K562 (cell line): ENCODE measurements around the gene SFXN3. TPM values are rescaled to one million over a fixed set of nuclear protein-coding genes. Genes with fewer than 3 reads are reported as not detected.

Source experiments
- ATAC-seq: fragments of 200-7000 bp; cut with Tn5 transposase; 3 replicates; pipeline ENCODE4 v1.9.1; 2020; ENCODE audit warnings: moderate library complexity
- BruUV-seq: library from RNA; stranded (reverse); fragments of 400-500 nt; replicated peaks from 2 replicates; lab custom pipeline; 2021; lab: Mats Ljungman, UMichigan
- CTCF ChIA-PET: fragments of 300-600 bp; formaldehyde crosslinking; extraction: SDS; loops from one replicate; lab custom pipeline; 2021; ENCODE audit warnings: low intra/inter-chr PET ratio; lab: Yijun Ruan, JAX
- POLR2A ChIA-PET: fragments of 300-600, 350-650 bp; sonication (Branson Sonifier 250); formaldehyde crosslinking; extraction: SDS; loops from one replicate; lab custom pipeline; 2021; ENCODE audit warnings: antibody characterized with exemption, inconsistent platforms; lab: Yijun Ruan, JAX
- DNase-seq, 4 experiments: peaks; one replicate each; pipeline versions ENCODE4 v3.0.0 to v3.0.0-alpha.2; 2011 to 2018; ENCODE audit warnings: low spot score in 3 of 4, mixed read lengths in 3 of 4; ENCODE audit errors: extremely low read depth in 1 of 4
- FAIRE-seq: peaks from 2 replicates; lab custom pipeline; 2011; peaks lifted over from hg19 to GRCh38; lab: Jason Lieb, UNC
- H2AFZ ChIP-seq: 2 replicates; pipeline ENCODE4 v1.6.0; 2011; ENCODE audit warnings: low read depth, low read length, control low read depth, inconsistent platforms
- H3K27ac ChIP-seq: fragments of 200-600 bp; 3 replicates; pipeline ENCODE4 v1.8.0; 2011; ENCODE audit warnings: low read depth, mild to moderate bottlenecking, control low read depth, inconsistent platforms, low read length, moderate library complexity, mixed read lengths; ENCODE audit errors: extremely low read depth
- H3K27me3 ChIP-seq, 2 experiments: fragments of 300-600 bp in 1 of 2; 2 replicates in 1 of 2; 3 replicates in 1 of 2; pipeline versions ENCODE4 v1.6.0 to v1.8.0; 2011; ENCODE audit warnings: inconsistent platforms in 2 of 2, low read length in 2 of 2, mild to moderate bottlenecking in 1 of 2, mixed read lengths in 1 of 2, moderate library complexity in 1 of 2; ENCODE audit not compliant: control insufficient read depth in 2 of 2, insufficient read depth in 2 of 2
- H3K36me3 ChIP-seq: fragments of 300-600 bp; 3 replicates; pipeline ENCODE4 v1.8.0; 2011; ENCODE audit warnings: mild to moderate bottlenecking, low read length, inconsistent platforms; ENCODE audit not compliant: control insufficient read depth, insufficient read depth
- H3K4me1 ChIP-seq, 2 experiments: fragments of 200-600 bp in 1 of 2; replicated peaks in 1 of 2; 2 replicates in 1 of 2; 3 replicates in 1 of 2; pipeline versions ENCODE4 v1.5.1 to v1.8.0; 2011; ENCODE audit warnings: inconsistent platforms in 2 of 2, low read length in 2 of 2, mild to moderate bottlenecking in 1 of 2, mixed read lengths in 1 of 2, moderate library complexity in 1 of 2; ENCODE audit not compliant: control insufficient read depth in 2 of 2, insufficient read depth in 2 of 2
- H3K4me2 ChIP-seq: 2 replicates; pipeline ENCODE4 v1.6.1; 2011; ENCODE audit warnings: low read length, control low read depth, inconsistent platforms, mixed read lengths; ENCODE audit not compliant: insufficient read depth
- H3K4me3 ChIP-seq: fragments of 200-600 bp; sonication (generic), shearing (Covaris generic); 2 replicates; pipeline ENCODE4 v1.5.1; 2016; ENCODE audit warnings: control low read depth, inconsistent platforms
- H3K79me2 ChIP-seq: fragments of 200-600 bp; 3 replicates; pipeline ENCODE4 v1.8.0; 2011; ENCODE audit warnings: low read length, inconsistent platforms; ENCODE audit not compliant: control insufficient read depth, insufficient read depth
- H3K9ac ChIP-seq, 2 experiments: 2 replicates each; pipeline versions ENCODE4 v1.6.0 to v1.6.1; 2011; ENCODE audit warnings: low read depth in 2 of 2, low read length in 2 of 2, control low read depth in 1 of 2, inconsistent platforms in 1 of 2, mild to moderate bottlenecking in 1 of 2, mixed read lengths in 1 of 2; ENCODE audit not compliant: insufficient read depth in 1 of 2
- H3K9me1 ChIP-seq: one replicate; pipeline ENCODE4 v1.6.0; 2011; ENCODE audit warnings: inconsistent platforms, mild to moderate bottlenecking, low read length, moderate library complexity; ENCODE audit not compliant: control insufficient read depth, insufficient read depth
- H3K9me3 ChIP-seq: replicated peaks from 2 replicates; pipeline ENCODE4 v1.5.1; 2011; ENCODE audit warnings: low read depth, low read length, inconsistent platforms; ENCODE audit not compliant: control insufficient read depth, insufficient read depth
- H4K20me1 ChIP-seq: replicated peaks from 2 replicates; pipeline ENCODE4 v1.6.1; 2011; ENCODE audit warnings: low read length, inconsistent platforms, mixed read lengths; ENCODE audit not compliant: control insufficient read depth, insufficient read depth
- ARID1B ChIP-seq: fragments of 450-650 bp; IDR thresholded peaks from 2 replicates; pipeline ENCODE4 v1.6.1; 2016; ENCODE audit warnings: antibody characterized with exemption, mild to moderate bottlenecking, inconsistent platforms
- BRD4 ChIP-seq: fragments of 200-600 bp; sonication (generic); IDR thresholded peaks from 2 replicates; pipeline ENCODE4 v1.6.1; 2017; ENCODE audit warnings: inconsistent platforms
- C11orf30 ChIP-seq: fragments of 450-650 bp; IDR thresholded peaks from 2 replicates; pipeline ENCODE4 v1.6.1; 2016; ENCODE audit warnings: low read depth, mild to moderate bottlenecking
- DIDO1 ChIP-seq: fragments of 450-650 bp; IDR thresholded peaks from 2 replicates; pipeline ENCODE4 v1.6.1; 2016; ENCODE audit warnings: low read depth, missing biosample characterization, missing genetic modification characterization
- FOXA3 ChIP-seq, 2 experiments: fragments of 450-650 bp in 1 of 2; sonication (generic) in 1 of 2; formaldehyde crosslinking; IDR thresholded peaks in 1 of 2; conservative IDR thresholded peaks in 1 of 2; 2 replicates each; pipeline versions ENCODE4 v1.4.0 to v1.8.0; 2020 to 2022; ENCODE audit warnings: mild to moderate bottlenecking in 2 of 2, missing genetic modification reagents in 1 of 2
- FOXJ3 ChIP-seq: sonication (generic); formaldehyde crosslinking; IDR thresholded peaks from 2 replicates; pipeline ENCODE4 v1.4.0; 2020; ENCODE audit warnings: mild to moderate bottlenecking, missing genetic modification reagents
- FOXK2 ChIP-seq, 2 experiments: fragments of 450-650 bp; IDR thresholded peaks in 1 of 2; conservative IDR thresholded peaks in 1 of 2; 2 replicates each; pipeline ENCODE4 v1.6.1; 2016; ENCODE audit warnings: low read depth in 2 of 2, mild to moderate bottlenecking in 1 of 2
- KAT8 ChIP-seq: fragments of 450-650 bp; IDR thresholded peaks from 2 replicates; pipeline ENCODE4 v1.6.1; 2016; ENCODE audit warnings: low read depth, mild to moderate bottlenecking
- PHF20 ChIP-seq: fragments of 450-650 bp; IDR thresholded peaks from 2 replicates; pipeline ENCODE4 v1.6.1; 2018; ENCODE audit not compliant: partially characterized antibody
- RBM17 ChIP-seq: fragments of 200-400 bp; formaldehyde crosslinking; IDR thresholded peaks from 2 replicates; pipeline ENCODE4 v1.6.1; 2017; ENCODE audit warnings: low read depth, mild to moderate bottlenecking, low read length, borderline replicate concordance
- RFX7 ChIP-seq: fragments of 250-450 bp; sonication (Bioruptor Pico); IDR thresholded peaks from 2 replicates; pipeline ENCODE4 v1.5.1; 2021; ENCODE audit warnings: mild to moderate bottlenecking
- SREBF1 ChIP-seq: fragments of 150-350 bp; IDR thresholded peaks from 2 replicates; pipeline ENCODE4 v1.6.1; 2014; ENCODE audit warnings: antibody characterized with exemption, low read depth, low read length, borderline replicate concordance
- ZNF324 ChIP-seq: fragments of 250-450 bp; sonication (Bioruptor Pico); IDR thresholded peaks from 2 replicates; pipeline ENCODE4 v1.4.0; 2020; ENCODE audit warnings: mild to moderate bottlenecking
- WGBS: fragments of 100-300 bp; shearing (Covaris generic); methylation state at CpG from one replicate; pipeline ENCODE4 v1.1.6; 2016; ENCODE audit warnings: low coverage, mixed read lengths; ENCODE audit not compliant: insufficient coverage; ENCODE audit errors: missing lambda C conversion rate; 5-methylcytosine and 5-hydroxymethylcytosine counted together
- in situ Hi-C: fragments of 300-500 bp; cut with MboI; formaldehyde crosslinking; loops from 4 replicates; pipeline ENCODE4 v1.15.0; 2018; ENCODE audit warnings: inconsistent platforms, mixed read lengths
- intact Hi-C: fragments of 100-400 bp; cut with micrococcal nuclease; formaldehyde crosslinking; loops from 2 replicates; pipeline ENCODE4 v1.14.2; 2022
- polyA plus RNA-seq, 8 experiments: library from polyadenylated mRNA; depleted of rRNA in 4 of 8; stranded (reverse) in 5 of 8; unstranded in 3 of 8; fragments of >200 nt; fragmentation: Nextera tagmentation in 2 of 8; fragmentation: Illumina TruSeq in 1 of 8; extraction: Ambion mirVana in 2 of 8; extraction: Trizol in 1 of 8; gene quantifications; 2 replicates each; pipeline versions ENCODE4 v1.2.1 to v1.2.3, GENCODE V29; 2011 to 2014; ENCODE audit warnings: inconsistent platforms in 1 of 8, missing spikeins in 1 of 8
- total RNA-seq, 7 experiments: library from RNA; depleted of rRNA in 6 of 7; stranded (reverse); fragments of >200 nt in 6 of 7; fragmentation: Illumina TruSeq in 2 of 7; extraction: Trizol in 2 of 7; gene quantifications; 2 replicates each; pipeline versions ENCODE4 v1.2.1 to v1.2.3, GENCODE V29; 2011 to 2021; ENCODE audit warnings: low replicate concordance in 1 of 7
- TF ChIP-seq, protein P1 (sequence below): sonication (generic); formaldehyde crosslinking; IDR thresholded peaks from 2 replicates; pipeline ENCODE4 v1.8.1; 2023; ENCODE audit warnings: mild to moderate bottlenecking, missing genetic modification reagents
- TF ChIP-seq, protein P2 (sequence below): fragments of 200-800 bp; sonication (Bioruptor generic); IDR thresholded peaks from 2 replicates; pipeline ENCODE4 v1.6.1; 2016; ENCODE audit warnings: missing genetic modification characterization, missing compliant biosample characterization

Gene SFXN3
- total and polyA plus RNA-seq, 9 of the 15 experiments (the other 6 are each of a cell fraction or from before 2014, with no cell fraction given): 0.24 to 4.6 (median 0.86) TPM

DNA sequence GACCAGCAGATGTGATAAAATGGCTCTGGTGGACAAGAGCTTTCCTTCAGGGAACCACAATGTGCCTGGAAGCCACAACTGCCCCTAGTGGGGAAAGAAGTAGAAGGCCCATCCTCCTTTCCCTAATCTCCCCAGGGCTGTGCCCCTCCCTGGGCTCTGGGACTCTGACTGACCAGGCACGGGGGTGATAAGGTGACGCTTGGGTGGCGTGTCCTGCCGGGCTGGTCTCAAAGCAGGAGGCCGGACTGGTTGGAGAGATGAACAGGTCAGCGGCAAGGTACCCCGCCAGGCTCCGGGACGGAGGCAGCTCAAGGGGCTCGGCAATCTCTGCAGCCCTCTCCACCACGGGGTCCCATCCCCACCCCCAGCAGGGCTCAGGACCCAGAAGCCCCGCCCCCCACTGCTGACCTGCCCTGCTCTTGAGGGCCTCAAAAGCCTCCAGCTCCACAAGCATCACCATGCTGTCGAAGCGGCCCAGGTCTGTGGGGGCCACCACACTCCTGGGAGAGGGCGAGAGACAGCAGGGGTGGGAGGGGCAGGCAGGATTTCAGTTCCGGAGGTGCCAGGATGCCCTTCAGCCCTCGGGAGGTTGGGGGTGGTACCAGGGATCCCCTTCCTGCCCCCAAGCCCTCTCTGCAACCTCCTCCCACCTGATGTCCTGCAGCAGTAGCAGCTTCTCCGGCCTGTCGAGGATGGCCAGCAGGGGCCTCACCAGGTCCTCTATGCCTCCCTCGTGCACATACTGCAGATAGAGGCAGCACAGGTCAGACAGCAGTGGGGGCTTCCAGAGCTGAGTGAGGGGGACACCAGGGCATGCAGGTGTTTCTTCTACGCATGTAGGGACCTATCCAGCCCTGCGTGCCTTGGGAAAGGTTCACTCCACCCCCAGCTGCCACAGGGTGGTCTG, 19.3 kb upstream of the SFXN3 start:
- ChIA-PET CTCF (interaction anchor here (5.8 kb wide), 1 partner anchor 15 kb away, joined by 150 read pairs; the partner anchor contains the start of gene LZTS2), POLR2A (interaction anchor here (0.6 to 1.2 kb wide), 8 partner anchors 10 to 212 kb away, joined by 3 to 5 read pairs (median 3); partner anchors contain the start of gene LZTS2)
- peaks cover 14 to 41% of the 10 kb centered on the region in 2 experiments; a peak in 4 of 5 replicates for H3K4me1 ChIP-seq
- peak overlapping the region in 1 of 2 experiments; percentile 28; a peak in 1 of 4 replicates for H3K9ac ChIP-seq
- DNase-seq (peak; percentile 67 to 85 (median 75)), ATAC-seq (peak; percentile 91), FAIRE-seq (peak; percentile 86)
- no TSS peak for BruUV-seq
- H3K27me3 ChIP-seq: no peaks in the 10 kb centered on the region
- in situ Hi-C loops (loop anchor here (10.0 kb wide), 1 partner anchor 457 kb away; no protein-coding TSS in a partner anchor), intact Hi-C loops (loop anchor here (1.0 to 10.0 kb wide), 2 partner anchors 13 to 53 kb away; partner anchors contain the start of gene KAZALD1)
- no peaks in the 10 kb centered on the region for H4K20me1 ChIP-seq
- H3K4me3 ChIP-seq: no peak overlapping the region
- no peaks in the 10 kb centered on the region for H3K9me3 ChIP-seq
- H3K36me3 ChIP-seq: peaks cover 7% of the 10 kb centered on the region; the same call in 1 of the 3 replicates
- peak overlapping the region; percentile 53 for H2AFZ ChIP-seq
- WGBS: 16% methylated on average over 7 of the region's 22 CpGs
- H3K27ac ChIP-seq: no peak overlapping the region
- 0 out of 2 replicates have a peak overlapping the region, but pooled peaks have one; percentile 17 for H3K4me2 ChIP-seq
- no peaks in the 10 kb centered on the region for H3K79me2 ChIP-seq
- no peaks in the 10 kb centered on the region for H3K9me1 ChIP-seq
- TF ChIP-seq RFX7 (CRISPR knock-in tag): no peak
- TF ChIP-seq DIDO1 (tag): no peak
- TF ChIP-seq, protein P1, sequence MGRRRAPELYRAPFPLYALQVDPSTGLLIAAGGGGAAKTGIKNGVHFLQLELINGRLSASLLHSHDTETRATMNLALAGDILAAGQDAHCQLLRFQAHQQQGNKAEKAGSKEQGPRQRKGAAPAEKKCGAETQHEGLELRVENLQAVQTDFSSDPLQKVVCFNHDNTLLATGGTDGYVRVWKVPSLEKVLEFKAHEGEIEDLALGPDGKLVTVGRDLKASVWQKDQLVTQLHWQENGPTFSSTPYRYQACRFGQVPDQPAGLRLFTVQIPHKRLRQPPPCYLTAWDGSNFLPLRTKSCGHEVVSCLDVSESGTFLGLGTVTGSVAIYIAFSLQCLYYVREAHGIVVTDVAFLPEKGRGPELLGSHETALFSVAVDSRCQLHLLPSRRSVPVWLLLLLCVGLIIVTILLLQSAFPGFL (CRISPR knock-in tag): no peak
- TF ChIP-seq FOXK2 (conservative IDR thresholded peaks at IDR 0.05 in 1 of 2, IDR thresholded peaks at IDR 0.05 in 1 of 2; ENCODE audit: low read depth in 2 of 2): 0 out of 4 replicates have a peak, but pooled peaks of 1 of the 2 experiments have one; percentile 36
- TF ChIP-seq C11orf30: no peak
- TF ChIP-seq, protein P2, sequence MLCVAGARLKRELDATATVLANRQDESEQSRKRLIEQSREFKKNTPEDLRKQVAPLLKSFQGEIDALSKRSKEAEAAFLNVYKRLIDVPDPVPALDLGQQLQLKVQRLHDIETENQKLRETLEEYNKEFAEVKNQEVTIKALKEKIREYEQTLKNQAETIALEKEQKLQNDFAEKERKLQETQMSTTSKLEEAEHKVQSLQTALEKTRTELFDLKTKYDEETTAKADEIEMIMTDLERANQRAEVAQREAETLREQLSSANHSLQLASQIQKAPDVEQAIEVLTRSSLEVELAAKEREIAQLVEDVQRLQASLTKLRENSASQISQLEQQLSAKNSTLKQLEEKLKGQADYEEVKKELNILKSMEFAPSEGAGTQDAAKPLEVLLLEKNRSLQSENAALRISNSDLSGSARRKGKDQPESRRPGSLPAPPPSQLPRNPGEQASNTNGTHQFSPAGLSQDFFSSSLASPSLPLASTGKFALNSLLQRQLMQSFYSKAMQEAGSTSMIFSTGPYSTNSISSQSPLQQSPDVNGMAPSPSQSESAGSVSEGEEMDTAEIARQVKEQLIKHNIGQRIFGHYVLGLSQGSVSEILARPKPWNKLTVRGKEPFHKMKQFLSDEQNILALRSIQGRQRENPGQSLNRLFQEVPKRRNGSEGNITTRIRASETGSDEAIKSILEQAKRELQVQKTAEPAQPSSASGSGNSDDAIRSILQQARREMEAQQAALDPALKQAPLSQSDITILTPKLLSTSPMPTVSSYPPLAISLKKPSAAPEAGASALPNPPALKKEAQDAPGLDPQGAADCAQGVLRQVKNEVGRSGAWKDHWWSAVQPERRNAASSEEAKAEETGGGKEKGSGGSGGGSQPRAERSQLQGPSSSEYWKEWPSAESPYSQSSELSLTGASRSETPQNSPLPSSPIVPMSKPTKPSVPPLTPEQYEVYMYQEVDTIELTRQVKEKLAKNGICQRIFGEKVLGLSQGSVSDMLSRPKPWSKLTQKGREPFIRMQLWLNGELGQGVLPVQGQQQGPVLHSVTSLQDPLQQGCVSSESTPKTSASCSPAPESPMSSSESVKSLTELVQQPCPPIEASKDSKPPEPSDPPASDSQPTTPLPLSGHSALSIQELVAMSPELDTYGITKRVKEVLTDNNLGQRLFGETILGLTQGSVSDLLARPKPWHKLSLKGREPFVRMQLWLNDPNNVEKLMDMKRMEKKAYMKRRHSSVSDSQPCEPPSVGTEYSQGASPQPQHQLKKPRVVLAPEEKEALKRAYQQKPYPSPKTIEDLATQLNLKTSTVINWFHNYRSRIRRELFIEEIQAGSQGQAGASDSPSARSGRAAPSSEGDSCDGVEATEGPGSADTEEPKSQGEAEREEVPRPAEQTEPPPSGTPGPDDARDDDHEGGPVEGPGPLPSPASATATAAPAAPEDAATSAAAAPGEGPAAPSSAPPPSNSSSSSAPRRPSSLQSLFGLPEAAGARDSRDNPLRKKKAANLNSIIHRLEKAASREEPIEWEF (CRISPR knock-in tag): no peak
- no peak for TF ChIP-seq BRD4
- no peak for TF ChIP-seq KAT8
- no peak for TF ChIP-seq FOXA3 (CRISPR knock-in tag; conservative IDR thresholded peaks at IDR 0.05 in 1 of 2, IDR thresholded peaks at IDR 0.05 in 1 of 2)
- no peak for TF ChIP-seq SREBF1
- no peak for TF ChIP-seq ZNF324 (CRISPR knock-in tag)
- peak; percentile 50; the same call in 1 of the 2 replicates for TF ChIP-seq ARID1B
- TF ChIP-seq FOXJ3 (CRISPR knock-in tag): no peak
- TF ChIP-seq PHF20: peak; percentile 18
- TF ChIP-seq RBM17: no peak
